PC-3 (cell line): ENCODE data around the gene ARHGEF18.
"Not testable (repeated sequence)": the region's sequence is repeated elsewhere in the genome, so short reads cannot be mapped to it uniquely, and the experiment has no call there.

Source experiments
- CTCF ChIP-seq: fragments of 300-600 bp; sonication (generic); conservative IDR thresholded peaks from 2 replicates; pipeline ENCODE4 v1.5.1; 2017; ENCODE audit warnings: antibody characterized with exemption, low read depth, mild to moderate bottlenecking, low read length
- EZH2 ChIP-seq: fragments of 300-600 bp; sonication (generic); IDR thresholded peaks from one replicate; pipeline ENCODE4 v1.6.1; 2017; ENCODE audit warnings: antibody characterized with exemption, mild to moderate bottlenecking, low read length; ENCODE audit not compliant: unreplicated experiment
- EZH2phosphoT487 ChIP-seq: fragments of 300-600 bp; sonication (generic); IDR thresholded peaks from 2 replicates; pipeline ENCODE4 v1.6.1; 2018; ENCODE audit warnings: mild to moderate bottlenecking, antibody characterized with exemption, low read length, borderline replicate concordance

- TF ChIP-seq CTCF, EZH2phosphoT487, EZH2: not testable (repeated sequence)
Measured at GRCh38 chr19:7308327-7308726, 40.4 kb upstream of the ARHGEF18 start.
